ENCODE data around the gene UTS2. TPM values are rescaled to one million over a fixed set of nuclear protein-coding genes. Genes with fewer than 3 reads are reported as not detected.

Gene UTS2
- total and polyA plus RNA-seq, 9 donors: 0.04 to 0.55 TPM; not detected in 7

- intact Hi-C loops (cut with DNase I): no loop called here
- Histone ChIP-seq H3K27me3 (no peaks in the 10 kb centered on the region), H3K9me3 (peaks cover 0 to 9% of the 10 kb centered on the region in 2 donors), H3K36me3 (no peaks in the 10 kb centered on the region), H3K4me1 (ENCODE audit: insufficient read depth) (no peaks in the 10 kb centered on the region), H3K27ac (no peak overlapping the region), H3K4me3 (no peak overlapping the region)
- DNase-seq: no peak
- TF ChIP-seq EP300 (IDR thresholded peaks at IDR 0.05) (no peak), POLR2A (IDR thresholded peaks at IDR 0.05) (no peak), CTCF (IDR thresholded peaks at IDR 0.05) (no peak)
- WGBS, 3 donors: 97 to 99% (median 99%) methylated on average over 3 of the region's 3 CpGs
Observed at GRCh38 chr1:7839526-7839925, 13.3 kb downstream of the UTS2 start.

GRCh38 chr1:7838714-7839113 is 14.2 kb downstream of the UTS2 start:
- TF ChIP-seq POLR2A (IDR thresholded peaks at IDR 0.05) (no peak), EP300 (IDR thresholded peaks at IDR 0.05) (no peak), CTCF (IDR thresholded peaks at IDR 0.05) (no peak)
- no peaks in the 10 kb centered on the region for H3K36me3 ChIP-seq
- no peaks in the 10 kb centered on the region for H3K27me3 ChIP-seq
- no peak overlapping the region for H3K27ac ChIP-seq
- H3K9me3 ChIP-seq: peaks cover 0 to 9% of the 10 kb centered on the region in 2 donors
- WGBS, 3 donors: 97 to 100% (median 99%) methylated on average over 2 of the region's 2 CpGs
- no peak for DNase-seq
- H3K4me3 ChIP-seq: no peak overlapping the region
- no peaks in the 10 kb centered on the region for H3K4me1 ChIP-seq (ENCODE audit: insufficient read depth)
- intact Hi-C loops (cut with DNase I): no loop called here

- Histone ChIP-seq H3K9me3 (no peaks in the 10 kb centered on the region), H3K27ac (no peak overlapping the region), H3K27me3 (no peaks in the 10 kb centered on the region), H3K4me1 (ENCODE audit: insufficient read depth) (no peaks in the 10 kb centered on the region), H3K36me3 (no peaks in the 10 kb centered on the region), H3K4me3 (no peak overlapping the region)
- intact Hi-C loops (cut with DNase I): no loop called here
- TF ChIP-seq POLR2A (IDR thresholded peaks at IDR 0.05) (no peak), EP300 (IDR thresholded peaks at IDR 0.05) (no peak), CTCF (IDR thresholded peaks at IDR 0.05) (no peak)
- no peak for DNase-seq
Observed at GRCh38 chr1:7833035-7833434, 19.8 kb downstream of the UTS2 start.

GRCh38 chr1:7831458-7831857 is 21.4 kb downstream of the UTS2 start:
- no peaks in the 10 kb centered on the region for H3K4me1 ChIP-seq (ENCODE audit: insufficient read depth)
- H3K4me3 ChIP-seq: no peak overlapping the region
- no peaks in the 10 kb centered on the region for H3K27me3 ChIP-seq
- intact Hi-C loops (cut with DNase I): no loop called here
- no peak for TF ChIP-seq CTCF (IDR thresholded peaks at IDR 0.05)
- no peak for TF ChIP-seq POLR2A (IDR thresholded peaks at IDR 0.05)
- no peak for TF ChIP-seq EP300 (IDR thresholded peaks at IDR 0.05)
- no peaks in the 10 kb centered on the region for H3K36me3 ChIP-seq
- no peak overlapping the region for H3K27ac ChIP-seq
- no peak for DNase-seq
- no peaks in the 10 kb centered on the region for H3K9me3 ChIP-seq
- 69 to 81% (median 79%) methylated on average over 3 of the region's 3 CpGs for WGBS, 3 donors
